NCI-H2107 treated with DMSO at 0.1 percent for 48 hours (cell line): ENCODE measurements around the gene GNRH2.
"Not testable (repeated sequence)": the region's sequence is repeated elsewhere in the genome, so short reads cannot be mapped to it uniquely, and the experiment has no call there.

Experiments used
- DNase-seq: peaks from one replicate; lab custom pipeline; 2025; ENCODE audit not compliant: unreplicated experiment; lab: John Stamatoyannopoulos, UW

The GNRH2 gene

GRCh38 chr20:3072530-3073250 lies 29.3 kb downstream of the GNRH2 start:
- DNase-seq, result no peak

GRCh38 chr20:3073251-3073643 lies 29.8 kb downstream of the GNRH2 start:
- DNase-seq, result peak; percentile 22

DNA sequence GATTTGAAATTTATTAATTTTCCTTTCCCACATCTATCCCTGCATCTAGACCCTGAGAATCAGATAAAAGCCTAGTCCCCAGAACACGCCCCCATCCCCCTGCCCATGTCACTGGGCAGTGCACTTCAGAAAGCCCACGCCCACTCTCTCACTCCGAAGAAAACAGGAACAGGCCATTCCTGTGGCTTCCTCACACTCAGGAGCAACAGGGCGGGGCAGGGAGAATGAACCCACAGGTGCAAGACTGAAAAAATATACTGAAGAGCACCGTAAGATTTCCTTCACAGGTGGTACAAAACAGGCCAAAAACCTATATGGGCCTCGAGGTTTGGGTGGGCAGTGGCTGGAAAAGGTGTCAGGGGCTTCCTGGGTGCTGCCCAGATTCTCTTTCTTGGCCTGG lies 31.4 kb downstream of the GNRH2 start:
- DNase-seq, result no peak

- DNase-seq, result not testable (repeated sequence)
Observed at GRCh38 chr20:3075315-3075714, 31.9 kb downstream of the GNRH2 start.

DNA sequence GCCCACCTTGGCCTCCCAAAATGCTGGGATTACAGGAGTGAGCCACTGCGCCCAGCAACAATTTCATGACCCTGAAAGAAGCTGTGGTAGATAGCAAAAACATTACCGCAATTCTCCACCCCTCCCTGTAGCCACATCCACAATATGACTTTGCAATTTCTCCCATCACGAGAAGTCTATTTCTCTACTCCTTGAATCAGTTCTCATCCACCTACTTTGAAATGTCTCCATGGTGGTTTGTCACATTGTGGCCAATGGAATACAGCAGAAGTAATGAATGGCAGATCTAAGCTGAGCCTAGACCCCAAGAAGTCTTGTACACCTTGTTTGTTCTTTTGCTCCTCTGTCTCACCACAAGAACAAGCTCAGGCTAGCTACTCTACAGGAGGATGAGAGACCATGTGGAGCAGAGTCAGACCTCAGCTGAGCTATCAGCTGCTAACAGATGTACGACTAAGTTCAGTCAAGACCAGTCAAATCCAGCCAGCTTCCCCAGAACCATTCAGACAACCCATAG lies 34.3 kb downstream of the GNRH2 start:
- DNase-seq, result no peak

DNA sequence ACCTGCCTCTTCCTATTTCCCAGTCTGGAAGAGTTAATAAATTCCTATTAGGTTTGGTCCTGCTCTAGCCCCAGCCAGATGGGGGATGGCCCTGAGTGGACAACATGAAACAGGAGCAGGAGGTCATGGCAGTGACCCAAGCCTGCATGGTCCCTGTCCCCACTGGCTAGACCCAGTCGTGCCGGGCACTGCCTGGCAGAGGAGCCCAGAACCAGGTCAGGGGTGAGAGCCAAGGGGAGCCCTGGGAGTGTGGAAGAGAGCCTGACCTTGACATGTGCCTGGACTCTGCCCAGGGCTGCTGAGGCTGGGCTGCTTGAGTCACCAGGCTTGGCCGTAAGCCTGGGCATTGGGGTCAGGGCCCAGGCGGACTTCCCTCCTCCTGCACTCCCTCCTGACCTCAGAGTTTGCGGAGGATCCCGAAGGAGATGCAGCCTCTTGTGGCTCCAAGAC lies 37.5 kb downstream of the GNRH2 start:
- no peak for DNase-seq

GRCh38 chr20:3081641-3082040 lies 38.2 kb downstream of the GNRH2 start:
- DNase-seq, result no peak

DNA sequence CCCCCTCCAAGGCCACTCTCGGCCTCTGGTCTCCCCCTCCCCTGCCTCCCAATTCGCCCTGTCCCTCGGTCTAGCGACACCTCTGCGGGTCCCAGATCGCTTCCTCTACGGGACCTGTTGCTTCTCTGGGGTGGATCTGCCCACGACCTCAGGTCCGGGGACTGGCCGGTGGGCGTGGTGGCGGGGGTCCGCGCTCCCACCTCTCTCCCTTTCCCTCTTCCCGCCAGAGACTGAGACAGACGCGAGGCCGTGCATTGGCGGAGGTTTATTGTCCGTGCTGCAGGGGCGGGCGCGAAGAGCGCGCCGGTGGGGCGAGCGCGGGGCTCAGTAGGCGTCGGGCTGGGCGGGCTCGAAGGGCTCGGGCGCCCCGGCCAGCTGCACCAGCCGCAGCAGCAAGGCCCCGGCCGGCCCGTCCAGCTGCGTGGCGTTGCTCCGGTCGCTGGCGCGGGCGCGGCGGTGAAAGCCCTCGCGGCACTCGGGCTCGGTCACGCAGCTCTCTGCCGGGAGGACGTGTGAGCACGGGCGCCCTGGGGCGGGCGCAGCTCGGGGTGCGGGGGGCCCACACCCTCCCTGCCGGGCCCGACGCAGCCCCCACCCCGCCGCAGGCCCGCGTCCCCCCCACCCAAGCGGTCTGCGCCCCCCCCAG lies 39.0 kb downstream of the GNRH2 start:
- DNase-seq, result no peak

DNA sequence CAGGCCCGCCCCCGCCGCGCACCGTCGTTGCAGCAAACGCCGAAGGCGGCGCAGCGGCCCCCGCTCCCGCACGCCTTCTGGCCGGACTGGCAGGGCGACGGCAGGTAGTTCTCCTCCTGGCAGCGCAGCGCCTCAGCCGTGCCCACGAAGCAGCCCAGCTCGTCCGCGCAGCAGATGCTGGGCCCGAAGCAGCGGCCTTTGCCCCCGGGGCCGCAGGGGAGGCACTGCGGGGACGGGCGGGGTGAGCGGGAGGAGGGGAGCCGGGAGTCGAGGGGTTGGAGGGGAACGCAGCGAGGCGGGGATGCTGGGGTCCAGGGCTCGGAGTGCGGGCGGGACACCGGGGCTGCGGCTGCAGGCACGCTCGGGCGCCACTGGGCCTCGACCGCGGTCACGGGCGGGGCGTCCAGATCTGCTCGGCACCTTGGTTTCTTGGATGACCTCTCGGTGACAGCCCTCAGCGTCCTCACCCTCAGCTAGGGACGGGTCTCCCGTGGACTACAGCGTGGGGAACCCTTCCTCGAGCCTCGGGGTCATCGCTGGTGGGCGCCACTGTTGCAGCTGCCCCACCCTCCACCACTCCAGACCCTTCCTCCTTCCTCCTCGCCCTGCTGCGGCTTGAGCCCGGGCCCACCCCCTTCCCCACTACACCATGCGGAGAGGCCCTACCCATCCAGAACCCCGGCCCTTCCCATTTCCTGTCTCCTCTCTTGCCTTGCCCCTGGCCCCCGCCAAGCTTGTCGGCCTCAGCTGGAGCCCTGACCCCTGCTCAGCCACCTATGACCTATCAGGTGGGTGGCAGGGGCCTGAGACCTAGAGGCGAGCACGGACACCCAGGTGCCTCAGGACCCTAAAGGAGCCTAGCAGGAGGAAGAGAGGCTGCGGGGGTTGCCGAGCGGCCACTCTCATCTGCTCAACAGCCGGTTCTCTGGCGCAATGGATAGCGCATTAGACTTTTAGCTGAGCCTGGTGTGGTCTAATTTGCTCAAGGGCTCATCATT lies 39.8 kb downstream of the GNRH2 start:
- DNase-seq, result no peak

GRCh38 chr20:3084283-3084985 lies 41.0 kb downstream of the GNRH2 start, which contains the start of gene AVP:
Gene AVP (minus strand): TSS chr20:3084724. CDS start chr20:3084674, 50 bp downstream.
- no peak for DNase-seq

DNA sequence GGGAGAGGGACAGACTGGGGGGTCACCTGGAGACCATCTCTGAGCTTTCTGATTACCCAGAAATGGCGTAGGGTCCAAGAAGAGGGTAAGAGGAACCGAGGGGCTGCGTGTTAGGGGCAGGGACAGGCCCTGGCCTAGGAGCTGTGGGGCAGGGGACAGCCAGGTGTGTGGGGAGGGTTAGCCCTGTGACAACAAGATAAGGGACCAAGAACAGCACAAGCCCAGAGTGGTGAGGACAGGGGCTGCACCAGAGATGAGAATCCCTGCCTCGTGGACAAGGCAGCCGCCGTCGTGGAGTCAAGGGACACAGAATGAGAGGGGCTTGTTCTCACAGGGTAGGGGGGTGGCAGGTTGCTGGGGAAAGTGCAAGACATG lies 41.6 kb downstream of the GNRH2 start:
- DNase-seq, result no peak

DNA sequence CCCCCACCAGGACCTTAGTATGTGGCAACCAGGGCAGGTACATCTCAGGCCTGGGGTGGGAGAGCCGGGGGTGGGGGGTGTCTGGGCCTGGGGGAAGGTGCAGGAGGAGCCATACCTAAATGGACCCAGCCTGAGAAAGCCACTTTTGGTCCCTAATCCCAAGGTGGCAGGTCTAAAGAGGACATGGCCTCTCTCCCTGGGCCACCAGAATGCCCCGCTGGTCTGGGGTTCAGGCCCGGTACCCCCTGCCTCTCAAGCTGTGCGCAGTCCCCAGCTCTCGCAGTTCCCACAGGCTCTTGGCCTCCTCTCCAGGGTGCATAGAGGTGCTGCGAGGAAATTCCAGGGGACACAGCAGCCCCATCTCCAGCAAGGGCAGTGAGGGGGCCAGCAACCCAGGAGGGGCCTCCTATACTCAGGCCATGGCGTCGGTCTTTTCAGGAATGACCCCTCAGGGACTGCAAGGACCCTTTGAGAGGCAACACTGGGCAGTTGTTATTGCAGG lies 42.2 kb downstream of the GNRH2 start:
- no peak for DNase-seq

DNA sequence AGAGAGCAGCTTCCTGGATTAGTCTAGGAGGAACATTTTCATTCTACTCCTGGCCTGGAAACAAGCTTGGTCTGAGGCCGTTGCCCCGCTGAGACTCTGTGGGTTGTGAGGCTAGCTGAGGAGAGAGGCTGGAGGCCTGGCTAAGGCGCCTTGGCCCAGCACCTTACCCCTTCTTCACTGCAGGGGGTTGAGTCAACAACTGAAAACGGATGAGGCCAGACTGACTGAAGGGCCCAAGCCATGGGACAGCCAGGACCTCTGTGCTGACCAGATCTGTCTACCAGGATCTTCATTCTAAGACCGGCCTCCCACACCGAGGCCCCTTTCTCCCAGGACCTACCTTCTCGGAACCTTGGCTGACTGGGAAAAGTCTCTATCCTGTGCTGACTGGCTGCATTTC lies 44.6 kb downstream of the GNRH2 start:
- DNase-seq, result no peak

GRCh38 chr20:3090565-3090964 lies 47.1 kb downstream of the GNRH2 start:
- no peak for DNase-seq

DNA sequence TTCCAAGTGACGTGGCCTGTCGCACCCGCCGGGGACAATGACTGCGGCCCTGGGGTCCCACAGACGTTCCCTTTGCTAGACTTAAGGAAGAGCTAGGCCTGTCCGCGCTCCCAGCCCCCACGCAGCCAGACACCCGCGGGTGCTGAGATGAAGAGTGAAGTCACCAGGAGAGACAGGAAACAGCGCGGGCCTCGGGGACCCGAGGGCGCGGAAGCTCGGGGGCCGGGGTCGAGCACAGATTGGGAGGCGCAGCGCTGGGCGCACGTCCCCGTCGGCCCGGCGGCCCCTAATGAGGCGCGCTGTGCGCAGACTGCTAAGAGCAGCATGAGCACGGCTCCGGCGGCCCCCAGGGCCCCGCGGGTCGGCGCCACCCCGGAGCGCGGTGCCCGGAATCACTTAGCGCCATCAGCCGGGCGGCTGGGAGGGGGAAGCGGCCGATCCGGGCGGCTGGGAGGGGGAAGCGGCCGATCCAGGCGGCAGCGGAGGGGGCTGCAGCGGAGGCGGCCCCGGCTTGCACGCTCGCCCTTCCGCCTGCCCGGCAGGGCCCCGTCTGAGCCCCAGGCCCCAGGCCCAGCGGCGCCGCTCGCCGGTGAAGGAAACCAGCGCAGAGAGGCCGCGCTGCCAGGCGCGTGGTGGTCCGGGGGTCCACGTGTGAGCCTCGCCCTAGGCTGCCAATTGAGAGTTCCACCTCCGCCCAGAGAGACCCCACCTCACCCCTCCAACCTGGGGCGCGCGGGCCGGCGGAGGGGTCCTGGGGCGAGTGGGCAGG lies 49.4 kb downstream of the GNRH2 start:
- DNase-seq, result no peak

DNA sequence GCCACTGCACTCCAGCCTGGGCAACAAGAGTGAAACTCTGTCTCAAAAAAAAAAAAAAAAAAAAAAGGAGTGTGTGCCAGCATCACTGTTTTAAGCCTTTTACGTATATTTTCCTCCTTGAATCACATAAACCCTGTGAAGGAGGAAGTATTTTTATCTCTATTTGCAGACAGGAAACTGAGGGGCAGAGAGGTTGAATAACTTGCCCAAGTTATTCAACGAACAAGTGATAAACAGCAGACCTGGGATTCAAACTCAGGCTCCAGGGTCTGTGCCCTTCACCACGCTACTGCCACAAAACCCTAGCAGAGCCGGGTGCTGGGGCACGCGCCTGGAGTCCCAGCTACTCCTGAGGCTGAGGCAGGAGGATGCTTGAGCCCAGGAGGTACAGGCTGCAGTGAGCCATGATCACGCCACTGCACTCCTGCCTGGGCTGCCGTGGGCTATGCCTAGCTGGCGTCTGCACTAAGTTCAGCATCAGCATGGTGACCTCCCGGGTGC lies 50.5 kb downstream of the GNRH2 start:
- DNase-seq, result no peak

GRCh38 chr20:3094848-3095629 lies 51.6 kb downstream of the GNRH2 start:
- DNase-seq, result no peak
